HG03175 (cell line): Measurements from ENCODE around the gene ERC2.
"Not testable (repeated sequence)": the region's sequence is repeated elsewhere in the genome, so short reads cannot be mapped to it uniquely, and the experiment has no call there.

Source experiments
- ATAC-seq: cut with Tn5 transposase; IDR thresholded peaks from one replicate; pipeline ENCODE4 v1.9.1; 2021; ENCODE audit warnings: mild to moderate bottlenecking, moderate library complexity; ENCODE audit not compliant: unreplicated experiment

Gene ERC2

DNA sequence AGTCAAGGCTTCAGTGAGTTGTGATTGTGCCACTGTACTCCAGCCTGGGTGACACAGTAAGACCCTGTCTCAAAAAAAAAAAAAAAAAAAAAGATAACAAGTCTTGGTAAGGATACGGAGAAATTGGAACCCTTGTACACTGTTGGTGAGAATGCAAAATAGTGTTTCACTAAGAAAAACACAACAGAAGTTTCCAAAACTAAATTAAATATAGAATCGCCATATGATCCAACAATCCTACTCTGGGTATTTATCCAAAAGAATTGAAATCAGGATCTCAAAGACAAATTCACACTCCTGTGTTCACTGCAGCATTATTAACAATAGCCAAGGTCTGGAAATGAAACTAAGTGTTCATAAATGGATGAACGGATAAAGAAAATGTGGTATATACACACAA is 149.4 kb downstream of the ERC2 start:
- ATAC-seq = no peak

DNA sequence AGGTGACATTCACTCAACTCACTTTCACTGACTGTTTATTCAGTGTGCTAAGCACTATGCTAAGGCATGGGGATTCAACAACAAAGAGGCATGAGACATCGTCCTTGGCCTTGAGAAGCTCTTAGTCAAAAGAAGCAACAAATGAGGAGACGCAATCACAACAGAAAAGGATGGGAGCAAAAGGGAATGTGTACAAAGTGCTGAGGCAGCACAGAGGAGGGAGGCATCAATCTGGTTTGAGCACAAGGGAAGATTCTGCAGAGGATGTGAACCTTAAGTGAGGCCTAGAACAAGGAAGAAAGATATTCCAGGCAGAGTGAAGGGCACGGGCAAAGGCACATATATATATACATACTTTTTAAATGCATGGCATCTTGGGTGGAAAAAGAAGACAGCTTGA is 151.3 kb downstream of the ERC2 start:
- no peak for ATAC-seq

DNA sequence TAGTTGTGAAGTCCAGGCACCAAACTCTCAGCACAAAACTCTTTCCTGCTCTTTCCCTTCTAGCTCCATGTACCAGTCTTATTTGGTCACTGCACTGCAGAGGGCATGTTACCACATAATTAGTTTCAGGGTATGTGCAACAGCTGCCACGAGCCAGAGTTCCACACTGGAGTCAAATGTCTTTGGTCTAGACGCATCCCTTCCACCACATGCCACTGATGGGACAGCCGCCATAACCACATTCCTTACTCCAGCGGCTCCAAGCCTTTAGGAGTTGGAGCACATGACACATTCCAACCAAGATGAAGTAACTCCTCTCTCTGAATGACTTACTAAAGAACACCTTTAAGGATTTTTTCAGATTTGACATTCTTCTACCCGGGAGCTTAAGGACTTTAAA is 153.4 kb downstream of the ERC2 start:
- ATAC-seq = no peak

DNA sequence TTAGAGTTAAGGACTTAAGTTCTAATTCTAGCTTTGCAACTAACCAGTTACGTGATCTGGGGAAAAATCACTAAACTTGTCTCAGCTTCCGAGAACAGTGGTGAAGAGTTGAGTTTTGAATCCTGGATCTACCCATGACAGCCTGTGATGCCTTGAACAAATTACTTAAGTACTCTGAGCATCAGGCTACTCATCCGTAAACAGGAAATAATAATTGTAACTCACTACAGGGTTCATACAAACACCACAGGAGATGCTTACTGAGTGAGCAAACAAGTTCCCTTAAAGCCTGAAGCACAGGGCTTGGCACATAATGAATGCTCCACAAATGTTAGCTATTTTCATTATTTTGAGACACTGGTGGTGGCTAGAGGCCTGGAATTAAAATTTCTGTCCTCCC is 158.8 kb downstream of the ERC2 start:
- no peak for ATAC-seq

DNA sequence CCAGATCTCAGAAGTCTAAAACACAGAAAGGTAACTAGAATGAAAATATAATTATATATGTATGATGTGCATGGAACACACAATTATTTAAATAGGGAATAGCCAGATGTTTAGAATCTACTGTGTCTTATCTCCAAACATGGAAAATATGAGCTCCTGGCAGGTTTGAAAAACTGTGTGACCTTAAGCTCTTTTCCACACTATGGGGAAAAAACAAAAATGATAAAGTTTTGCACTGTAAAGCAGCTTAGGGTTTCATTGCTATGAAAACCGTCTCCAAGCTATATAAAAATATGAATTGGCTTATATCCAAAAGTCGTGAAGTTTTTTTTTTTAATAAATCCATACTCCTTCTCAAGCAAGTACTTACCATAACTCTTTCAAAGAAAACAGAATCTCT is 159.8 kb downstream of the ERC2 start:
- ATAC-seq = no peak

DNA sequence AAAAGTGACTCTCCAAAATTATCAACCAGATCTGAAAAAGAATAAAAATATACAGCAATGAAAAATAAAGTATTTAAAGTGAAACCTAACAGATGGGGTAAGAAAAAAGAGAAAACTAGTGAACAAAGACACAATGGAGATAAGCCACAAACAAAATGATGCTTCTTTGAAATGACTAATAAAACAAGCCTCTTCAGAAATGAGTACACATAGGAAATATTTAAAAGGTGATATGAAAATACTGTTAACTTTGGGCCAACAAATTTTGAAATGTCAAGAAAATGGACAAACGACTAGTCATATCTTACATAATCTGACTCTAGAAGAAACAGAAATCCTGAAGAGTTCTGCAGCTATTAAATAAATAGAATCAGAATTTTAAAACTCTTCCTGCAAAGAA is 164.2 kb downstream of the ERC2 start:
- ATAC-seq = no peak

DNA sequence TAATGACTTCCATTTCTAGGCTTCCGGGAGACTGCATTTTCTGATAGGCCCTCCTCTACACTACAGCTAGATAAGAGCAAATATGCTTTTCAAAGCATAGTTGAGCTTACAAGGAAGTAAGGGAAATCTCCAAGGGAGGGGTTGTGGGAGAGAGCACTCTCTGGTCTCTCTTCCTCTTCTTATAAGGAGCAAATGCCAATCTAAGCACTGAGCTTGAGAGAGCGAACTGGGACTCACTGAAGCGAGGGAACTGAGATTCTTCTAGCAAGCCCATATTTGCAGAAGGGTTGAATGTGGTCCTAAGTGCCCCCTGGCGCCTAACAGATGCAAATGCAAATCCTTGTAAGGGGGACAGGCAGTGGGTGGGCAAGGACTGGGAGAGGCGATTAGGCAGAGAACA is 164.8 kb downstream of the ERC2 start:
- ATAC-seq = peak; percentile 68

DNA sequence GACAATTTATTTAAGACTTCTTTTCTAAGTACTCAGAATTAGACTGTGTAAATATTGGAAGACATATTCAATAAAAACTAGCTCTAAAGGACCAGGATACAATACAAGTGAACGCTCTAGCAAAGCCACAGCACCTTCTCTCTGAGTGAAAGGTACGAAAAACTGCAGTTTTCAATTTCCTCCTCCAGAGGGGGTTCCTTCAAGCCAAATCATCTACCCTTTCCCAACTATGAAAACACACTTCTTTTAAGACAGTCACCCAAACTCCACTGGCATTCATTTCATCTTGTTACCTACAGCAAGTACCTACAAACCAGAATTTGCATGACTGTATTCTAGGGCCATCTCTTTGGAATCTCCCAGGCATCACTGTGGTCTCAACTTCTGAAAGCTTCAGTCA is 165.8 kb downstream of the ERC2 start:
- no peak for ATAC-seq

DNA sequence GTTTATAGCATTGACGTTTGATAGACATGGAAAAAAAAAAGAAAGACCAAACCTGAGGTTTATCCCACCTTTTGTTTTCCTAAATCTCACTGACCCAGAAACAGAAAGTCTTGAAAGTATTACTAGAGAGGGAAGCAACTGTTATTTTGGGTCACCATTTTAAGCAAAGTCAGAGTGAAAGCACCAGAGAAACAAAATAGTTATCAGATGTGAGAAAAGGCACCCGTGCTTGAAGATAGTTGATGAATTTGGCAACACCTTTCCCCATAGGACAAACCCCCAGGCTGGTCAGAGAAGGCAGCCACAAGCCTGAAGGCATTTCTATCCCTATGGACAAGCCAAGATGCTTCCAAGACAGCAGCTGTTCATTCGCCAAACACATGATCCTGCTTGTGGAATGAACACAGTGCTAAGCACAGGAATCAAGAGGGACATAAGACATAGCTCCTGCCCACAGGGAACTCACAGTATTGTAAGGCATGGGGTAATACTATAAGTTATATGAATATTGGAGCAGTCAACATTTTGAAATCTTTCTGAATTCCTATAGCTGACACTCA is 170.9 kb downstream of the ERC2 start:
- no peak for ATAC-seq

DNA sequence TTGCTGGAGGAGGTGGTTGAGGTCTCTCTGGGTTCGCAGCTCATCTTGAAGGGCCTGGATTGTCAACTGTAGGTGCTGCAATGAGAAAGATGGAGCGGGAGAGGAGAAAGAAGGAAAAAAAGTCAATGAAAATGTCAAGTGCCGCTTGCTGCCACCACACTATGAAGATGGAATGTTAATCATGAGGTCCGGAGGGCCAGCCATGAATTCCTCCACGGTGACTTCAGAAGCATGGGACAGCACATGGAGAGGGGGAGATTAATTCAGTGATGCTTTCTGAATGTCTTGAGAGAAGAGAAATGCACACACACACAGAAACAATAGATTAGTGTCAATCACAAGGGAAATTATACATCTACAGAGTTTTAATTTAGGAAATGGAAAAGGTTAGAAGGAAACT is 171.9 kb downstream of the ERC2 start:
- ATAC-seq = no peak

DNA sequence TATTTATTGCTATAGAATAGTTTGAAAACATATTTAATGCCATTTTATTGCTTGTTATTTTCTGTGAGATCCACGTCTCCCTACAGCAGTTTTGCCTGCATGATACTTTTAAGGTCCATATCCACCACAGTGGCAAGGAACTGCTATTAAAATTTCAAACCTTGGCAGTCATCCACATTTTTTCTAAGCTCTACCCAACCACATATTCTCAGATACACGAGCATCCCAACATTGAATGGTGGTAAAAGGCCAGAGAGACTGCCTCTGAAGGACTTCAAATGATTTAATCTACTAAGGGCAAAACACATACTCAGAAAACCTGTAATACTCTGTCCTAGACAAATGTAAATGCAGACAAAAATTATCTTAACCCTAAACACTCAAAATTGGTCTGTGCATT is 173.1 kb downstream of the ERC2 start:
- ATAC-seq = no peak

DNA sequence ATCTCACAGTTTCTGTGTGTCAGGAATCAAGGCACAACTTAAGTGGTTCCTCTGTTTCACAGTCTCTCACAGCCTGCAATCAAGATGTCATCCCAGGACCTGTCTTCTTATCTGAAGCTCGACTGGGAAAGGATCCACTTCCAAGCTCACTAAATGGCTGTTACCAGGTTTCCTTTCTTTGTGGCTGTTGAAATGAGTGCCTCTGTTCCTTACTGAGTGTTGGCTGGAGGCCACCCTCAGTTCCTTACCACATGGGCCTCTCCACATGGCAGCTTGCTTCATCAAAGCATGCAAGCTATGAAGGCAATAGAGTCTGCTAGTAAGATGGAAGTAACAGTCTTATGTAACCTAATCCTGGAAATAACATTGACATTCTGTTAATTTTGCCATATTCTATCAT is 174.0 kb downstream of the ERC2 start:
- no peak for ATAC-seq

DNA sequence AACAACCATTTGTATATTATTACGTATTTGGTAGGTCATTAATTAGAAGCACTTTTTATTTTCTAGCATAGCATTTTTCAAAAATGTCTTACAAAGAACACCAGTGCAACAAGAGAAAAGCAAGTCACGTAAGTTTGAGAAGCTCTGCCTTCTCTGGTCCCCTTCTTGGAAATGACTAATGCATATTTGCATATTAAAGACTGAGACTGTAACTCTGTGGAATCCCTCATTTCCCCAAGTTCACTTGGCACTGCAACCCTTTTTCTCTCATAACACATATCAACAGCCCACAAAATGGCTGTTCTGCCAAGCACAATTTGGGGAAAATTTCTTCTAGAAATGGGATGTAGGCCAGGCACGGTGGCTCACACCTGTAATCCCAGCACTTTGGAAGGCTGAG is 176.3 kb downstream of the ERC2 start:
- no peak for ATAC-seq

DNA sequence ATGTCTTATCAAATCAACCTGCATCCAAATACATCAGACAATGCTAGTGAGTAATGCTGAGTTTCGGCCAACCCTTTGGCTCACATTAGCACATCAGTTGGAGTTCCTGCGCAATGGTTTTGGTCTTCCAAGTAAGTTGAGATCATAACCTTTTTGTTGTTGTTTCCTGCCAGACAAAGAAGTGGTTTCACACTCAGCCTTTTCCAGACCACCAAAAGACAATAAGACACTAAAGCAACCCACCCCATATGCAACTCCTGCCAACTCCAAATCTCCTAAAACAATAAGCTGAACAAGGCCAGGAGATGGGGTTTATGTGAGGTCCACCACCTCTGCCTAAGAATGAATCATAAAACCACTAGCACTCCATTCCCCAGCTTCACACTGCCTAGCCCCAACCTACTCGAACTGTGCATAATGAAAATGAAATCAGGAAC is 177.0 kb downstream of the ERC2 start:
- no peak for ATAC-seq

DNA sequence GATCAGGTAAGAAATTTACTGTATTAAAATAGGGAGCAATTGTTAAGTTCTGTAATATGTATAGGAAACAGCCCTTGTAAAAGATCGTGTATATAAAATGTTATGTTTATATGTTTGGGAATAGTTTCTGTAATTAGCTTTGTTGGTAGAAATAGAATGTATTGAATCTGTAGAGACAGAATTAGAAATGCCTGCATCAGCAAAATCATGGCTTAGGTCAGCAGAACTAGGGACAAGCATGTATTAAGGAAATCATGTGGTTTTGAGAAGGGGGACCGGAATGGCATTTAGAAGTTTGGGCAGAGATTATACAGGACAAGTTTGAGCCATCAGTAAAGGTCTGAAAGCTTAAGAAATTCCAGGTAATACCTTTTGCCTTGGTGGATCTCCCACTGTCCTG is 177.9 kb downstream of the ERC2 start:
- no peak for ATAC-seq

DNA sequence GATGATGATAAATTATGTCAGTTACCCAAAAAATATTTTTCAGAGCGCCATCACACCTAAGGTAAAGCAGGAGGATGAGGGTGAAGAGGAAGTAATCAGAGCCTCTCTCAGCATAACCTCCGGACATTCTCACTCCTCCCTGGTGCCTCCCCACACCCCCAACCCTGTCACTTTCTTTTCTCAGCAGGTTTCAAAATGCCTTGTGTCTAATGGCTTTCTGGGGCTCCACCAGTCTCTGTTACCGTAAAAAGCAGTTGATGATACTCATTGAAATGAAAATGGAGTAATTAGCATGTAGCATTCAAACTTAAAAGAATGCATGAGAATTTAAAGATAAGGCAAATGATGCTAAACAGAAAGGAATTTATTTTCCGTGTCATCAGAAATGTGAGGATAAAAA is 180.0 kb downstream of the ERC2 start:
- no peak for ATAC-seq

DNA sequence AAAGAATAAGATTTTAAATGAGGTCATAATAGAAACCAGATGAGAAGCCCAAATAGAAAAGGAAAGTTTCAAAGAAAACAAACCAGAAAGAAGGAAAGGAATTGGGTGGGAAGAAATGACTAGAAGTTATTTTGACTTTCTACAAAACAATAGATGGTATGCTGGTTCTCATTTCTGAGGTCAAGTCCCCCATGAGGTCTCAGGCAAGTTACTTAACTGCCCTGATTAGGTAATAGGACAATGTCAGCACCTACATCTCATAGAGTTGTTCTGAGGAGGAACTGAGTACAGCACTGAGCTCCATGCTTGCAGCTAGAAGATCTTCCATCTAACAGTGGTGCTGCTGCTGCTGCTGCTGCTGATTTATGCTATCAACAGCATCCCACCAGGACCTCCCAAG is 185.9 kb downstream of the ERC2 start:
- ATAC-seq = no peak

DNA sequence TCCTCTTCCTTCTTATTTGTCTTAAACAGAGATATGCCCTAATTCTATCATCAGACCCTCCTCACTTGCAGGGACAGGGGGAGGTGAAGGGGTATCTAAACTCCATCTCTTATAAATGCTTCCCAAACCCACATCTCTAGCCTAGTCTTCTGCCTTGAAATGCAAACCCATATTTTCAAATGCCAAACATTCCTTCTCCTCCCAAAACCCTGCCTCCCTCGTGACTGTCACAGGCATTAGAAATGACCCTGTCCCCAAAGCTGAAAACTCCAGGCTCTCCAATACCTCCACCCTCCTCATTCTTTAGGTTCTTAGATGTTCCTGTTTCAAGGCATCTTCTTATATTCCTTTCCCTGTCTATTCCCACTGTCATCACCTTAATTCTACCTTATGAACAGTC is 191.0 kb downstream of the ERC2 start:
- ATAC-seq = no peak

DNA sequence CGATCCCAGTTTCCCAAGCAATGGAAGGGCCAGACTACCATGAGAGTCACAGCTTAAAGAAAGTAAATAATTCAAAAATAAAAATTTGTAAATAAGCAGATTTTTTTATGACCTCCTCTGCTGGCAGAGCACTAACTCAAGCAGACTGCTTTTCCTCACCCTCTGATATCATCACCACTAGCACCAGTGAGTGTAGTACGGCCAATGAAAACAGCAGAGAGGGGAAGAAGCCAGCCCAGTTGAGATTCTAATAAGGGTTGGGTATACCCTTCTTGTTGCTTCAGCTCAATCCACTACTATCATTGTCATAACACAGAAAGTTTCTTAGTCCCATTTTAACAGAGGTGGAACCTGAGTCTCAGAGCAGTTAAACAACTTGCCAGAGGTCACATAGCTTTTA is 193.1 kb downstream of the ERC2 start:
- no peak for ATAC-seq

DNA sequence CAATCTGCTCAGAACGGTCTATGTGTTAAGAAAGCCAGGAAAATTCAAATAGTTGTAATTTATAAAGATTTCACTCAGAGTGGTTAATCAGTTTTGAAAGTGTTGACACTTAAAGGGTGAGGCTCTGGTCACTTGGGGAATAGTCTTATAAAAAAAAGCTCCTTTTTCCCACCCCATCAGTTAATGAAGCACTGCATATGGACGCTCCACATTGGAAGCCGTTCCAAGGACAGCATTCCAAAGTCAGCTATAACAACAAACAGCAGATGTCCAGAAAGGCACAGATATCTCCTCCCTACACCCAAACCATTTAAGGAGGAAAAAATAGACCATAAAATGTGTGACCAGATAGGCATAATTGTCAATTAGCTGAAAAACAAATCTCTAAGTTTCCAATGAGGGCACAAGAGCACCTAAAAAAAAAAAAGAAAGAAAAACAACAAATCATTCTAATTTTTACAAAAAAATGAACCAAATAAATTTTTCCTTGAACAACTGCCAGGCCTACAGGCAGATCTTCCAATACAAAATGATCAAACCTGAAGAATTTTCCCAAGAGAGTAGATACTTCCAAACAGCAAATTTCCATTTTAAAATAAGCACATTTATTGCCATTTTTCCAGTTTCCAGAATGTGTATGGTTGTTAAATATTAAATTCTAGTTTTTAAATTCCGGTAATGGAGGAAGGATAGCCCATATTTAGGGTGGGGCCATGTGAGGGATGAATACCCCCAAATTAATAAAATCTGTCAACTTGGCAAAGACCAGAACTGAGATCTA is 198.3 kb downstream of the ERC2 start:
- no peak for ATAC-seq

DNA sequence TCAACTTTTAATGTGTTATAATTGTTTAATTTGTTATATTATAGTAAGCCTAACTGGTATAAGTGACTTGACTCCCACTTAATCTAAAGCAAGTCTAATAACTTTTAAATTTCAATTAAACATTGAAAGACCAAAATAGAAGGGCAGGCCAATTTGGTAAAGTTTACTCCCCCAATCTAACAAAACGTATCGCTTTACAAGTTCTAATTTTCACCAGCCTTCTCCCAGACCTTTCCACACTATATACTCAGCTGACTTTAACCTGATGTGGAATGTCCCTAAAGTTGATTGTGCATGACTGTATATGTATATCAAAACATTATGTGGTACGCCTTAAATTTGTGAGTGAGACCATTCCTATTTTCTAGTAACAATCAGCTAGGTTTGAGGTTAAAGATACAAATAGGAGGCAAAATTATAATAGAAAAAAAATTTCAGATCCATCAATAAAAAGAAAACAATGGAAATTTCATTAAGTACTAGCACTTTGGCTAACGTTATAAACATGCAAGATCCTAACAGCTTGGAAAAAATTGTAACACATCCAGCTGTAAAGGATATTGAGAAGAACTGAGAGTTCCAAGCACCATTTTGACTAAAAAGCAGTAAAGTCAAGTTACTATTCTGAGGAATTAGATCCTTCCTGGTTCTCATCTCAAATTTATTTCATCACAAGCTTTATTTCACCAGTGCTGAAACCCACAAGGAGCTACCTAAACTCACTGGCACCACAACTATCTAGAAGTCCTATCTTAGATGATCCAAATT is 199.5 kb downstream of the ERC2 start:
- ATAC-seq = no peak

DNA sequence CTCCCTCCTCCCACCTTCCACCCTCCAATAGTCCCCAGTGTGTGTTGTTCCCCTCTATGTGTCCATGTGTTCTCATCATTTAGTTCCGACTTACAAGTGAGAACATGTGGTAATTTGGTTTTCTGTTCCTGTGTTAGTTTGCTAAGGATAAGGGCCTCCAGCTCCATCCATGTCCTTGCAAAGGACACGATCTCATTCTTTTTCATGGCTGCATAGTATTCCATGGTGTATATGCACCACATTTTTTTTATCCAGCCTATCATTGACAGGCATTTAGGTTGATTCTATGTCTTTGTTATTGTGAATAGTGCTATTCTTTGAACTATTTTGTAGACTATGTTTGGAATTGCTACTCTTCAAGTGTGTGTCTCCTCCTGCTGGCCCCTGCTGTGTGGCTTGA is 206.4 kb downstream of the ERC2 start:
- not testable (repeated sequence) for ATAC-seq
